HTR-8/SVneo (cell line): ENCODE data around the gene MLLT11.
"Not testable (repeated sequence)": the region's sequence is repeated elsewhere in the genome, so short reads cannot be mapped to it uniquely, and the experiment has no call there.

Experiments used
- DNase-seq: peaks from one replicate; pipeline ENCODE4 v3.0.0; 2011; ENCODE audit warnings: low spot score, mixed read lengths; ENCODE audit not compliant: insufficient read length
- FAIRE-seq: peaks from 2 replicates; lab custom pipeline; 2011; peaks lifted over from hg19 to GRCh38; lab: Jason Lieb, UNC

MLLT11 gene

DNA sequence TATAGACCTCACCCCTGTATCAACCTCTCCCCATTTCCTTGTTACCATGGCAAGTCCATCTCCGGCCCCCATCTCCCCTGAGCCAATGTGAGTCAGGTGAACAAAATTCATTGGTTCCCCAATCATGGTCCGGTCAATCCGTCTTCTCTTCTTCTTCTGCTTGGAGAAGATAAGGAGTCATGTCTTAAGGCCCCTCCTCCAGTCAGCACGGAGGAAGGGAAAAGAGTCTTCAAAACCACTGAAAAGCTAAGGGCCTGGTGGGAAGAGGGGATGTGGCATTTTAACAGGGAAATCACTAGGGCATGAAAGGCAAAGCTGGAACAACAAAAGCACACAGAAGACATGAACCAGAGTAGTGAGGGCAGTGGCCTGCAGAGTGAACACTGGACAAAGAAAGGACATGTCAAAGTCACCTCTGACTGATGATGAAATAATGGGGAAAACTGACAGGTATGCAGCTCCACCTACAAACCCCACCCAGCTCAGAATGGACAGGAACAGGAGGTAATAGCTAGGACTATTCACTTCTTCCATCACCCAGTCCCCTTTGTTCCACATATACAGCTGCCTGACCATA lies 5.1 kb upstream of the MLLT11 start:
- no peak for FAIRE-seq
- no peak for DNase-seq

DNA sequence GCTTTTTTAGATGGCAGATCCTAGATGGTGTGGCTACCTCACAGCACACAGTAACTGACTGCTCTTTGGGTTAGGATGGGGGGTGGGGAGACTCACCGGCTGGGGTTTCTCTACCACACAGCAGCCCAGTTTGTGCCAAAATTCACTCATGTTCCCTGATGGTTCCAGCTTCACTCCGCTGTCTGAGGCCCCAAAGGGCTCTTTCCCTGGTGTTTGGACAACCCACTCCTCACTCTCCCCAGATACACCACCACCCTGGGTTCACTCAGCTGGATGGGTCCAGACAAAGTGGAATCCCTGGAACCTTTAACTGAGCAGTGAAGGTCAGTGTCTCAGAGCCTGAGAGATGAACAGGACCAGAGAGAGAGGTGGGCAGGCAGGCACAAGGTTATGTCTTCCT lies 4.6 kb upstream of the MLLT11 start:
- DNase-seq (no peak), FAIRE-seq (no peak)

DNA sequence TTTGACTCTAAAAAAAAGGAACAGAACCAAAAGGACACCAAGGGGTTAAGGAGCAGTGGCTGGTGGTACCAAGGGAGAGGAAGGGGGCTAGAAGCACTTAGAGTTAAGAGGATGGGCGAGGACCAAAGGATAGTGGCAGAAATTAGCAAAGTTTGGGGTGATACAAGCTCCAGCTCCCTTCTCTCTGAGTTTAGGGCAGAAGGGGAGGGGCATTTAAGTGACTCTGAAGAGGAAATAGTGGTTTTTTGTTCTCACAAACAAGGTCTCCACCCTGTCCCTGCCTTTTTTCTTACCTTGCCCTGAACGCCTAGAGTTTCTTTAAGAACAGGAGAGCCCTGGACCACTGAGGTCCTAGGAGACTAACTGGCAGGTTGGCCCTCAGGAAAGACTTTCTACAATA lies 4.0 kb upstream of the MLLT11 start:
- no peak for FAIRE-seq
- DNase-seq, result no peak

DNA sequence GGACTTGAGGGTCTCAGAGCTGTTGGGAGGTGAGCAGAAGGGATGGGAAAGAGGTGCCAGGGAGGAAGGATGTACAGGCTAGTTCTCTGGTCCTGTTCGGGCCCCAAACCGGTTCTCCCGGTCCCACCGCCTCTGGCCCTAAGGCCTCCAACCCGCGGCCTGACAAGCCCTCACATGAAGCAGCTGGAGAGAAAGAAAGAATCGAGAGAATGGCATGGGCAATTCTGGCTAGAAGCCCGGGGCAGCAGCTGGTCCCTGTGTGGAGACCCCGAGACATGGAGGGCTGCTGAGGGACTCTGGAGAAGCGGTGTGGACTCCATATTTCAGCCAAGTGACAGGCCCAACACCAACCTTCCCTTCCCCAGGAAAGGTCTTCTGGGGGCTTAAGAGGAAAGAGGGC lies 1.5 kb upstream of the MLLT11 start:
- FAIRE-seq (no peak), DNase-seq (no peak)

DNA sequence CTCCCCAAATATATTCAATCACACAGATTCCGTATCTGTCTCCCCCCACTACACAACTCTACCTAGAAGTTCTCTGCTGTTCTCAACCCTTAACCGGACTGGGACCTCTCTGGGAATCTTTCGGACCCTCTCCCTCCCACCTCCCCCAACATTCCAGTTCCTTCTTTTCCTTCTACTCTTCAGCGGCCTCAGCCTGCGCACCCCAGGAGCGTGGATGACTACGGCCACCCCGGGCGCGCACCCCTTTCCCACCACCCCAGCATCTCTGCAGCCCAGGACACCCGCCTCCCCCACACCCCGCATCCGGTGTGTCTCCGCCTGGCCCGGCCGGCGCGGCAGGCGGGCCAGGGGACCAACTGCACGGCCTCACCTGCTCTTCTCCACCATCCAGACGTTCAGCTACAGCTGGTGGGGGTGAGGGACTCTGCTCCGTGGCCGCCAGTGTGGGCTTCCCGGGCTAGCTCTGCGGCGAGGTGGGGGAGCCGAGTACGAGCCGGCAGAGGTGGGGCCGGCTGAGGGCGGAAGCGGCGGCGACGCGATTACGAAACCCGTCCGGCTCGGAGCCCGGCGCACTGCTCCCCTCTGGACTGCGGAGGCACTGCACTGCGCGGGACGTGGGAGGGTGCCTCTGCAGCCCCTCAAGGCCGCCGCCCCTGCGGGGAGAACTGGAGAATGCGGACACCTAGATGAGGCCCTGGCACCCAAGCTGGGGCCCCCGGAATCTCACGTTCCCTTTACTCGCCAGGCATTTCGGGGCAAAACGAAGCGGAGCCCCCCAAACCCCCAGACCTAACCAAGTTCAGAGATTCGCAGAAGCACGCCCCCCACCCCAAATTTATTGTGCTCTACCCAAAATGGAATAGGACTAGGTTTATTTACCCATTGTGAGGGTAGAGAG lies 839 bp upstream of the MLLT11 start, which contains the start of gene CDC42SE1:
TSS of gene CDC42SE1 (minus strand) at position 514 of the 898 bp plus-strand sequence. CDS start 3,892 bp downstream, outside the sequence.
- FAIRE-seq (no peak), DNase-seq (peak; percentile 85)

DNA sequence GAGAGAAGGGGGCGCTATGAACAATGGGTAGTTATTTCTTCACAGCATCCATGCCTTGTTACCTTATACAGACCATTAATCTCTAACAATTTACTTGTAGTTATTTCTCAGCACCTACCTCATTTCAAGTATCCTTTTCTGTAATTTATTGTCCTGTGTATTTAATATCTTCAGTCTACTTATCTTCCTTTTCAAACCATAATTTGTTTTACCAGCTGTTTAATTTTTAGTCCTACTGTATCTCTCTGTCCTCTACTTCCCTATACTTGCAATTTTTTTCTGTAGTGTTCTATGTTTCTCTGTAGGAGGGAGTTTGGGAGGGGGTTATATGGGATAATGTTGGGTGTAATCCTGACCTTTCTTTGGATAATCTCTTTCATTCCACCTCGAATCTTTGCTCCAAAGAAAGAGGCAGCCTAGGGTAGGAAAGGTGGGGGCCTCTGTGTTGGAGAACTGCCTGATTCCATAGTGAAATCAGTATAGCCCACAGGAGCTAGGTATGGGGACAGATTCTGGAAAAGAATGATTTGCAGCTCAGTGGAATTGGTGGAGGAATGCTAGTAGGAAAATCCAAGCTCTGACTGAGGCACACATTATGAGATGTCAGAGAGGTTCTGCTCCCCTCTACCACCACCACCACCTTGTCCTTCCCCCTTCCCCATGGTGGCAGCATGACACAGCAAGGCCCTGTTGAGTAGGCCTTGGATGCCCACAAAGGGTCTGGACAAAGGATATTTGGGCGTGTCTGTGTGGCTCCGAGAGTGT lies 642 bp downstream of the MLLT11 start:
- FAIRE-seq (no peak), DNase-seq (no peak)

DNA sequence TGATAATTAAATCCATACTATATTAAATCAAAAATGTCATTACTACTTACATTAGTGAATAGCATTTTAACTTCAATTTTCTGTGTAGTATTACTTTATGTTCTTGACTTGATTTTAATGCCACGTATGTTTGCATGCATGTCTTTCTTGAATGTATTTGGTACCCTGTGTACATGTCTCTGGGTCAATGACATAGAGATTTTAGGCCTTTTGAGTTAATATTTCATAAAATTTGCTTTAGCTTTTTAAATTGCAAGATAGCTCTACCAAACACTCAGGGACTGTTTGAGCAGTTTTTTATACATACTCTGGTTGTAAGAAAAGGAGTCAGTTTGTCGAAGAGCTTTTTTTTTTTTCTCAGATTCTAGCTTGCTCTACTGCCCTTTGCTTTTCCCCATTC lies 1.5 kb downstream of the MLLT11 start:
- FAIRE-seq, result no peak
- DNase-seq, result no peak

DNA sequence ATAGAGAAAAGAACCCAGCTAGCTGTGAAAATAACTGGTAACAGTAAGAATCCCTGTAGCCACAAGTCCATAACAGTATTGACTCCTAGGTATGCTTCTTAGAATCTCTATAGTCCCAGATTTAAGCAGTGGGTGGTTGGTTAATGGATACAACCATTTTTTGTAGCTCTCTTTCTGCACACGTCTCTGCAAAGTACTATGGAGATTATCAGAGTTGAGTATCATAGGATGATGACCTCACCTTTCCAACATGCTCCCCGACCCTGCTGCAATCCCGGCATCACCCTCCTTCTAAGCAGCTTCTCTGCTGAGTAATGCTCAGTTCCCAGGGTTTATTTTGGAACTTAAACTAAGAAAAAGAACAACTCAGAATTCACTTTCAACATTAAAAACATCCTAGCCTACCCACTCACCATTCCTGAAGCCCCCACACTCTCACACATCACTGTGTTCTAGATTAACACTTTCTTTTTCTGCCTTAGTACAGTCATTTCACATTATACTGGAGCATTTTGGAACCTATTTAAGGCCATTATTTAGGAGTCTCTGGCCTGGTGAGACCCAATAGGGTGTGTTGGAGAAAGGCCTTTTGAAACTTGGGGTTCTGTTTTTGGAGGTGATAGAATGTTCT lies 2.7 kb downstream of the MLLT11 start:
- FAIRE-seq, result no peak

DNA sequence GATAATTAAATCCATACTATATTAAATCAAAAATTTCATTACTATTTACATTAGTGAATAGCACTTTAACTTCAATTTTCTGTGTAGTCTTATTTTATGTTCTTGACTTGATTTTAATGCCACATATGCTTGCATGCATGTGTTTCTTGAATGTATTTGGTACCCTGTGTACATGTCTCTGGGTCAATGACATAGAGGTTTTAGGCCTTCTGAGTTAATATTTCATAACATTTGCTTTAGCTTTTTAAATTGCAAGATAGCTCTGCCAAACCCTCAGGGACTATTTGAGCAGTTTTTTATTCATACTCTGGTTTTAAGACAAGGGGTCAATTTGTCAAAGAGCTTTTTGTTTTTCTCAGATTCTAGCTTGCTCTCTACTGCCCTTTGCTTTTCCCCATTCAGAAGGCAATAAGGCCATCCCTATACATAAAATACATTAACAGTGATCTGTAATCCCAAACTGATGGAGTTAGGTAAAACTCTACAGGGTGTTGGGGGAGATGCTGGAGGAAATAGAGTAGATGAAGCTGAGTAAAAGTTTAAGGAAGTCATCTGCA lies 5.0 kb downstream of the MLLT11 start:
- FAIRE-seq (no peak), DNase-seq (no peak)

More for the DNA sequence above, 2.7 kb downstream of the MLLT11 start:
- peak; percentile 63 for DNase-seq

DNA sequence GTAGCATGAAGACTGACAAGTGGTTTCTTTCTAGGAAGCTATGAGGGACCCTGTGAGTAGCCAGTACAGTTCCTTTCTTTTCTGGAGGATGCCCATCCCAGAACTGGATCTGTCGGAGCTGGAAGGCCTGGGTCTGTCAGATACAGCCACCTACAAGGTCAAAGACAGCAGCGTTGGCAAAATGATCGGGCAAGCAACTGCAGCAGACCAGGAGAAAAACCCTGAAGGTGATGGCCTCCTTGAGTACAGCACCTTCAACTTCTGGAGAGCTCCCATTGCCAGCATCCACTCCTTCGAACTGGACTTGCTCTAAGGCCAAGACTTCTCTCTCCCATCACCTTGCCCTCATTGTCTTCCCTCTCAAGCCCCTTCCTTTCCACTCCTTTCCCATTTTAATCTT lies 7.0 kb downstream of the MLLT11 start:
- DNase-seq (no peak), FAIRE-seq (no peak)

DNA sequence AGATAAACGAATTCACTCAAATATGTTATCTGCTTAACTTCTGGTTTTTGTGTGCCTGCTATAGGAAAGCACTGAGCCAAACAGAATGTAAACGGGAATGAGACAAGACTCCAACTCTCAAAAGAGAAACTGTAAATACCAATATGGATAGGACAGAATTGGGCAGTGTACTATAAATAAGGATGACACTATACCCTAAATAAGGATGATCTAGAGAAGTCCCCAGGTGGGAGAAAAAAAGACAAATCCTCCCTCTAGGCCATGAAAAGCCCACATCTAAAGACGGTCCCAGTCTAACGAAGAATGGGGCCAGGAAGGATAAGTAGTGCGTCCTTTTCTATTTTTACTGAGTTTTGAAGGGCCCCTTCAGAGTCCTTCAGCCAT lies 8.9 kb downstream of the MLLT11 start:
- no peak for DNase-seq
- no peak for FAIRE-seq

DNA sequence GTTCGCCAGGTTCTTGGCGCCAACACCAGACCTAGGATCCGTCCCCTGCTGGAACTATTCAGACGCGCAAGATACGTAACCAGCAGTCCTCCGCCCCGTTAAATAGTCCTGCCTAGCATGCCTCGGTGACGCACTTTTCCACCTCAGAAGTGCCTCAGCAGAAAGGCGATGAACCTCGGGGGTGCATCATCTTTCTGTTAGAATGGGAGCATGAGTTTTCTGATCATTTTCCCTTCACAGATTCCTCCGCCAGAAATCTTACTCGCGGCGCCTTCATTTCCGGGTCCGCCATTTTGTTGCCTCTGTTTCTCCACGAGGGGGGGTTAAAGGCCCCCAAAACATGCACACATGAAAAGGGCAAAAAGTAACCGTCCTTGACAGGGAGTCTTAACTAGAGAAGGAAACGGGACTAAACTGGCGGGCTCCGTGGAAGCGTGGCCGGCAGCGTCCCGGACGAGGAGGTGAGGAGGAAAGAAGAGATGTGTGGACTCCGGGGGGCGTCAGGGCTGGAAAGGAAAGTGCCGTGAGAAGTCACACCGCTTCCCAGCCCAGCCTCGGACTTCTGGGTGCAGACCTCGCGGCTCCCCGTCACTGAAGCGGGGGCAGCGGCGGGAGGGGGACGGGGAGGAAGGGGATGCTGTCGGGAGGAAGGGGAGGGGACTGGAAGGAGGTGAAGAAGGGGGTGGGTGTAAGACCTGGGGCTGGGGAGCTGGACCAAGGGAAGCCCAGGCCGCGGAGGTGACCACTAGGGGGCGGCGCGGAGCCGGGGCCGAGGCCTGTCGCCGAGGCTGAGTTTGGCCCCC lies 10.5 kb downstream of the MLLT11 start, which contains the start of gene GABPB2:
TSS of gene GABPB2 (plus strand) at position 288 of the 803 bp plus-strand sequence. CDS start 17,429 bp downstream, outside the sequence.
- DNase-seq (peak; percentile 84), FAIRE-seq (peak; percentile 64)

DNA sequence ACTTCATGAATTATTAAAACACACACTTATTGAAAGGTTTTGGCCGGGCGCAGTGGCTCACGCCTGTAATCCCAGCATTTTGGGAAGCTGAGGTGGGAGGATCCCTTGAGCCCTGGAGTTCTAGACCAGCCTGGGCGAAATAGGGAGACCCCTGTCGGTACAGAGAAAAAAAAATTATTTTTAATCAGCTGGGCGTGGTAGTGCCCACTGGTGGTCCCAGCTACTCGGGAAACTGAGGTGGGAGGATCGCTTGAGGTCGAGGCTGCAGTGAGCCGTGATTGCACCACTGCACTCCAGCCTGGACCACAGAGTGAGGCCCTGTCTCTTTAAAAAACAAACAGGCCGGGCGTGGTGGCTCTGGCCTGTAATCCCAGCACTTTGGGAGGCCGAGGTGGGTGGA lies 12.0 kb downstream of the MLLT11 start:
- DNase-seq, result no peak
- FAIRE-seq, result no peak

DNA sequence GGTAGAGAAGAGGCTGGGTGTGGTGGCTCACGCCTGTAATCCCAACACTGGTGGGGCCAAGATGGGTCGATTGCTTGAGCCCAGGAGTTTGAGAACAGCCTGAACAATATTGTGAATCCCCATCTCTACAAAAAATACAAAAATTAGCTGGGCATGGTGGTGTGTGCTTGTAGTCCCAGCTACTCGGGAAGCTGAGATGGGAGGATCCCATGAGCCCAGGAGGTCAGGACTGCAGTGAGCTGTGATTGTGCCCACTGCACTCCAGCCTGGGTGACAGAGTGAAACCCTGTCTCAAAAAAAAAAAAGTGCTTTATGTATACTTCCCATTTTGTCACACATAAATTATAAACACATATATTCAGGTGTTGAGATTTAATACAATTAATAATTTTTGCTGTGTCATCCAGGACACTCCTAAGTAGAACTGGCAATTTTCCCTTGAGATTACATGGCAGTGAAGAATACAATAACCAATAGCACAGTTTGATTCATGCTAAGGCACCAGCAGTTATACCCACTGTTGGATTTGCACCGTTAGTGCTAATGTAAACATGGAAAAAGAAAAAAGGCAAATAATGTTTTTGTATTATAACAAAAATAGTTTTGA lies 25.9 kb downstream of the MLLT11 start:
- FAIRE-seq, result no peak
- DNase-seq, result no peak

DNA sequence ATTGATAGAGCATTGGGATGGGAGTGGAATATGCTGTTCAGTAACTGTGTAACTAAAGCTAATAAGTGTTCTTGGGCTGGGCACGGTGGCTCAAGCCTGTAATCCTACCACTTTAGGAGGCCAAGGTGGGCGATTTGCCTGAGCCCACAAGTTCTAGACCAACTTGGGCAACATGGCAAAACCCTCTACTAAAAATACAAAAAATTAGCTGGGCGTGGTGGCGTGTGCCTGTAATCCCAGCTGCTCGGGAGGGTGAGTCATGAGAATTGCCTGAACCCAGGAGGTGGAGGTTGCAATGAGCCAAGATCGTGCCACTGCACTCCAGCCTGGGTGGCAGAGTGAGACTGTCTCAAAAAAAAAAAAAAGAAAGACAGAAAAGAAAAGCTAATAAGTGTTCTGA lies 37.2 kb downstream of the MLLT11 start:
- not testable (repeated sequence) for FAIRE-seq, DNase-seq

DNA sequence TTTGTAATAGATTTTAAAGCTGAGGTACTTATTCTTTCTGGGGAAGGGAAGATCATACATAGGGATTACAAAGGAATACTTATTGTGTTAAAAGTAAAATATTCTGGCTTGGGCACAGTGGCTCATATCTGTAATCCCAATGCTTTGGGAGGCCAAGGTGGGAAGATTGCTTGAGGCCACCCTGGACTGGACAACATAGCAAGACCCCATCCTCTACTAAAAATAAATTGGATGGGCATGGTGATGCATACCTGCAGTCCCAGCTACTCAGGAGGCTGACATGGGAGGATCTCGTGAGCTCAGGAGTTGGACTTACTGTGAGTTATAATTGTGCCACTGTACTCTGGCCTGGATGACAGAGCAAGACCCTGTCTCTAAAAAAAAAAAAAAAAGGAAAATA lies 37.9 kb downstream of the MLLT11 start:
- FAIRE-seq (no peak), DNase-seq (no peak)

DNA sequence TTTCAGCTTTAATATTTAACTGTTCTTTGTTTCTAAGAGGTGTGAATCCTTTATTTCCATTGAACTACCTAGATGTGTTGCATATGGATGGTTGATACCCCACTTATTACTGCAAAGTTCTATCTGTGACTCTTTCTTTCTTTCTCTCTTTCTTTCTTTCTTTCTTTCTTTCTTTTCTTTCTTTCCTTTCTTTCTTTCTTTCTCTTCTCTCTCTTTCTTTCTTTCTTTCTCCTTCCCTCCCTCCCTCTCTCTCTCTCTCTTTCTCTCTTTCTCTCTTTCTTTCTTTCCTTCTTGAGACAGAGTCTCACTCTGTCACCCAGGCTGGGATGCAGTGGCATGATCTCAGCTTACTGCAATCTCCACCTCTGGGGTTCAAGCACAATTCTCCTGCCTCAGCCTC lies 44.4 kb downstream of the MLLT11 start:
- no peak for FAIRE-seq
- DNase-seq, result no peak

DNA sequence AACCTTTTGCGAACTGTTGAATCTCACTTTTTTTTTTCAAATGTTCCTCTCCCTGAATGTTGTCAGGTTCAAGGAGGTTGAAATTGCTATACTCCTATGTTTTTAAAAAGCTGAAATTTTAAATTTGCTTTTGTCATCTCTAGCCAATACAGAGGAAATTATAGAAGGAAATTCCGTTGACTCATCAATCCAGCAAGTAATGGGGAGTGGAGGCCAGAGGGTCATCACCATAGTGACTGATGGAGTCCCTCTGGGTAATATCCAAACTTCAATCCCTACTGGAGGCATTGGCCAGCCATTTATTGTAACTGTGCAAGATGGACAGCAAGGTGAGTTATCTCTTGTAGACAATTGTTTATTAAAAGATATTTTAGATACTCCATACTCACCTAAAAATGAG lies 46.7 kb downstream of the MLLT11 start:
- peak; percentile 45 for DNase-seq
- no peak for FAIRE-seq

DNA sequence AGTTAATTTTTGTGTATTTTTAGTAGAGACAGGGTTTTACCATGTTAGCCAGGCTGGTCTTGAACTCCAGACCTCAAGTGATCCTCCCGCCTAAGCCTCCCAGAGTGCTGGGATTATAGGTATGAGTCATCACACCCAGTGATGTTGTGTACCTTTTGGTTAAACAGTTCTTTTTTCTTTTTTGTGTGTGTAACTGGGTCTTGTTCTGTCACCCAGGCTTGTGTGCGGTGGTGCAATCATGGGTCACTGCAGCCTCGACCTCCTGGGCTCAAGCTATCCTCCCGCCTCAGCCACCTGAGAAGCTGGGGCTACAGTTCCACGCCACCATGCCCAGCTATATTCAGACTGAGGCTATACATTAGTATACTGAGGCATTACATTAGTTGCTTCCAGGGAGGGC lies 48.1 kb downstream of the MLLT11 start:
- DNase-seq (no peak), FAIRE-seq (no peak)
